SK-N-SH treated with all-trans-retinoic acid at 6 μM for 48 hours (cell line): ENCODE data around the gene MUSTN1.

Experiments used
- ARNTL ChIP-seq: fragments of 450-650 bp; formaldehyde crosslinking; IDR thresholded peaks from 2 replicates; pipeline ENCODE4 v1.5.0; 2020; ENCODE audit warnings: low read depth, mild to moderate bottlenecking, moderate library complexity, borderline replicate concordance
- ESRRG ChIP-seq: fragments of 250-450 bp; sonication (Bioruptor Pico); IDR thresholded peaks from 2 replicates; pipeline ENCODE4 v1.6.1; 2021; ENCODE audit warnings: mild to moderate bottlenecking
- OSR1 ChIP-seq: fragments of 250-450 bp; sonication (Bioruptor Pico); IDR thresholded peaks from 2 replicates; pipeline ENCODE4 v1.8.0; 2022; ENCODE audit warnings: moderate library complexity, mild to moderate bottlenecking, inconsistent platforms
- PATZ1 ChIP-seq: fragments of 250-450 bp; sonication (Bioruptor Pico); IDR thresholded peaks from 2 replicates; pipeline ENCODE4 v1.8.0; 2020; ENCODE audit warnings: mild to moderate bottlenecking, moderate library complexity, borderline replicate concordance
- ZC3H10 ChIP-seq: fragments of 250-450 bp; sonication (Bioruptor Pico); IDR thresholded peaks from 2 replicates; pipeline ENCODE4 v1.5.1; 2021; ENCODE audit warnings: mild to moderate bottlenecking, moderate library complexity
- ZFP3 ChIP-seq: fragments of 250-450 bp; sonication (Bioruptor Pico); IDR thresholded peaks from 2 replicates; pipeline ENCODE4 v1.5.0; 2020; ENCODE audit warnings: mild to moderate bottlenecking, moderate library complexity

GRCh38 chr3:52851348-52851747 lies 16.5 kb upstream of the MUSTN1 start:
- TF ChIP-seq ZC3H10 (CRISPR knock-in tag) (no peak), ZFP3 (CRISPR knock-in tag) (no peak), PATZ1 (no peak), ARNTL (no peak), OSR1 (CRISPR knock-in tag) (no peak), ESRRG (CRISPR knock-in tag) (no peak)
